Stimulated activated naive CD8-positive, alpha-beta T cell treated with anti-CD3 and anti-CD28 coated beads, Interleukin-15, Interleukin-2, amounts not matched to agents 100 ng/mL and 50 ng/mL, for 24 hours (primary cell): ENCODE data around the gene CMTM6.
"Not testable (repeated sequence)": the region's sequence is repeated elsewhere in the genome, so short reads cannot be mapped to it uniquely, and the experiment has no call there.

Experiments
- H3K27ac Mint-ChIP-seq: one replicate; pipeline ENCODE4 v1.8.0; 2021; ENCODE audit warnings: mild to moderate bottlenecking, mixed read lengths
- H3K27me3 Mint-ChIP-seq: one replicate; pipeline ENCODE4 v1.8.0; 2021; ENCODE audit warnings: mixed read lengths
- H3K36me3 Mint-ChIP-seq: one replicate; pipeline ENCODE4 v1.8.0; 2021; ENCODE audit warnings: low read depth, mixed read lengths
- H3K4me1 Mint-ChIP-seq: one replicate; pipeline ENCODE4 v1.8.0; 2021; ENCODE audit warnings: low read depth, mixed read lengths
- H3K4me3 Mint-ChIP-seq: one replicate; pipeline ENCODE4 v1.8.0; 2021; ENCODE audit warnings: mild to moderate bottlenecking, mixed read lengths
- H3K9me3 Mint-ChIP-seq: one replicate; pipeline ENCODE4 v1.8.0; 2021; ENCODE audit warnings: mixed read lengths

The CMTM6 gene

GRCh38 chr3:32450992-32451659 lies 51.5 kb downstream of the CMTM6 start:
- peaks cover 40% of the 10 kb centered on the region for H3K4me1 Mint-ChIP-seq
- peaks cover 4% of the 10 kb centered on the region for H3K9me3 Mint-ChIP-seq
- H3K36me3 Mint-ChIP-seq: peaks cover 48% of the 10 kb centered on the region
- H3K4me3 Mint-ChIP-seq: no peak overlapping the region
- no peaks in the 10 kb centered on the region for H3K27me3 Mint-ChIP-seq
- H3K27ac Mint-ChIP-seq: no peak overlapping the region

DNA sequence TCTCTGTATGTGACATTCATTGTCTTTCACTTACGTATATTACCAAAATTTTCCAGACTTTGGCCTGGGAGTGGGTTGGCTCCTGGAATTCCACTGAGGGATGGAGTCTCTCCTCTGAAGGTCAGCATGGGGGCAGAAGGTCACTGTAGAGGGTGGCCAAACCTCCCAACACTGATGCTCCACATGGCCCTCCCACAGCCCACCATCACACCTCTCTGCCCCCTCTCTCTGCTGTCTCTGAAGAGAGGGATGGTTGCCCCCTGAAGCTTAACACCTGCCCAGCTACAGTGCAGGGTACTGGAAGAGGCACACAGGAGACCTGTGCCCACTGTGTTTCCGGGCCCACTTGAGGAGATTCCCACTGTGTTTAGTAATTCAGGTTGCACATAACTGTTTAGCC lies 52.2 kb downstream of the CMTM6 start:
- peaks cover 38% of the 10 kb centered on the region for H3K4me1 Mint-ChIP-seq
- H3K27ac Mint-ChIP-seq: peak overlapping the region; percentile 24
- H3K9me3 Mint-ChIP-seq: peaks cover 4% of the 10 kb centered on the region
- H3K36me3 Mint-ChIP-seq: peaks cover 52% of the 10 kb centered on the region
- H3K4me3 Mint-ChIP-seq: no peak overlapping the region
- no peaks in the 10 kb centered on the region for H3K27me3 Mint-ChIP-seq

DNA sequence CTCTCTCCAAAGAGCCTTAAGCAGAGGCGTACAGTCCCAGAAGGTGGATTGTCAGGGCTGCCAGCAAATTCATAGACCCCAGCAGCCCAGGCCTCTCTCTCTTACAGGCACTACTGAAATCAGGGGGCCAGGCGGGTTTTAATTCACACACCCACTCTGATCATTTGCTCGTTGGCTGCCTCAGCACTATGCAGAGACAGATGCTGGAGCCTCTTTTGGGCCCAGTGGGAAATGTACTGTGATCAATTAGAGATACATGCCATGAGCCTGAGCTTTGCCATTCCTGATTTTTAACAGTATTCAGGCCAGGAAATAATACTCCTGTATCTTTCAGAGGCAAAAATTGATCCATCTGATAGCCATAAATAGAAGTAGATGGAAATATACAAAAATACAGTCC lies 53.0 kb downstream of the CMTM6 start:
- Mint-ChIP-seq H3K4me1 (peaks cover 36% of the 10 kb centered on the region), H3K4me3 (no peak overlapping the region), H3K36me3 (peaks cover 53% of the 10 kb centered on the region), H3K27ac (no peak overlapping the region), H3K9me3 (peaks cover 4% of the 10 kb centered on the region), H3K27me3 (no peaks in the 10 kb centered on the region)

- Mint-ChIP-seq H3K9me3 (peaks cover 4% of the 10 kb centered on the region), H3K36me3 (peaks cover 55% of the 10 kb centered on the region), H3K27me3 (no peaks in the 10 kb centered on the region), H3K4me3 (no peak overlapping the region), H3K4me1 (peaks cover 44% of the 10 kb centered on the region), H3K27ac (no peak overlapping the region)
Observed at GRCh38 chr3:32448686-32449474, 53.8 kb downstream of the CMTM6 start.

- H3K27ac Mint-ChIP-seq: no peak overlapping the region
- no peaks in the 10 kb centered on the region for H3K27me3 Mint-ChIP-seq
- H3K36me3 Mint-ChIP-seq: peaks cover 52% of the 10 kb centered on the region
- H3K9me3 Mint-ChIP-seq: peaks cover 4% of the 10 kb centered on the region
- no peak overlapping the region for H3K4me3 Mint-ChIP-seq
- peaks cover 54% of the 10 kb centered on the region for H3K4me1 Mint-ChIP-seq
Observed at GRCh38 chr3:32447865-32448400, 54.7 kb downstream of the CMTM6 start.

GRCh38 chr3:32443478-32443877 lies 59.2 kb downstream of the CMTM6 start:
- Mint-ChIP-seq H3K4me1 (peaks cover 89% of the 10 kb centered on the region), H3K36me3 (peaks cover 46% of the 10 kb centered on the region), H3K4me3 (peak overlapping the region; percentile 56), H3K27me3 (no peaks in the 10 kb centered on the region), H3K9me3 (peaks cover 4% of the 10 kb centered on the region), H3K27ac (peak overlapping the region; percentile 88)

GRCh38 chr3:32442766-32443165 lies 59.9 kb downstream of the CMTM6 start:
- Mint-ChIP-seq H3K36me3 (peaks cover 44% of the 10 kb centered on the region), H3K27me3 (no peaks in the 10 kb centered on the region), H3K4me3 (no peak overlapping the region), H3K27ac (peak overlapping the region; percentile 88), H3K4me1 (peaks cover 89% of the 10 kb centered on the region), H3K9me3 (peaks cover 4% of the 10 kb centered on the region)

GRCh38 chr3:32440611-32441350 lies 61.9 kb downstream of the CMTM6 start:
- Mint-ChIP-seq H3K4me3 (no peak overlapping the region), H3K4me1 (peaks cover 88% of the 10 kb centered on the region), H3K9me3 (no peaks in the 10 kb centered on the region), H3K36me3 (peaks cover 31% of the 10 kb centered on the region), H3K27me3 (no peaks in the 10 kb centered on the region), H3K27ac (peak overlapping the region; percentile 48)

GRCh38 chr3:32439421-32439820 lies 63.2 kb downstream of the CMTM6 start:
- peaks cover 97% of the 10 kb centered on the region for H3K4me1 Mint-ChIP-seq
- H3K36me3 Mint-ChIP-seq: peaks cover 25% of the 10 kb centered on the region
- peak overlapping the region; percentile 83 for H3K27ac Mint-ChIP-seq
- not testable (repeated sequence) for H3K27me3 Mint-ChIP-seq, H3K9me3 Mint-ChIP-seq
- peak overlapping the region; percentile 62 for H3K4me3 Mint-ChIP-seq

GRCh38 chr3:32438596-32439344 lies 63.9 kb downstream of the CMTM6 start:
- no peaks in the 10 kb centered on the region for H3K27me3 Mint-ChIP-seq
- H3K4me1 Mint-ChIP-seq: peaks cover 92% of the 10 kb centered on the region
- H3K27ac Mint-ChIP-seq: peak overlapping the region; percentile 83
- peaks cover 20% of the 10 kb centered on the region for H3K36me3 Mint-ChIP-seq
- no peaks in the 10 kb centered on the region for H3K9me3 Mint-ChIP-seq
- H3K4me3 Mint-ChIP-seq: peak overlapping the region; percentile 62

DNA sequence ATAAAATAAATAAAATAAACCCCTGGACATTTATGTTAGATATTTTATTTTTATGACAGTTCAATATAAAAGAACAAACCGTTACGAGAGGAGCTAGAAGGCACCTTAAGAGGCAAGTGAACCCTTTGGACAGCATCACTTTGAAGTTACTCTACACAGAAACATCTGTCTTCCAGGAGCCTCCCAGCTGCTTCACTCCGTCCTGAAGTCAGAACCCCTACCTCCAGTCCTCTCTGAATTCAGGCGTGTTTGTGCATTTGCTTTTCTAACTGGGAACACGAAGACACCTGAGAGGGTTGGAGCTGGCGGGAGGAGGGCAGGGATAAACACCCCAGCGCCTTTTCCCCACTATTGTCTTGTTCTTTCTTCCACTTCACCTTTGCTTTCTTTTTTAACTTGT lies 64.8 kb downstream of the CMTM6 start:
- peaks cover 92% of the 10 kb centered on the region for H3K4me1 Mint-ChIP-seq
- H3K27ac Mint-ChIP-seq: peak overlapping the region; percentile 32
- peaks cover 15% of the 10 kb centered on the region for H3K36me3 Mint-ChIP-seq
- no peaks in the 10 kb centered on the region for H3K9me3 Mint-ChIP-seq
- H3K27me3 Mint-ChIP-seq: no peaks in the 10 kb centered on the region
- no peak overlapping the region for H3K4me3 Mint-ChIP-seq

GRCh38 chr3:32436816-32437189 lies 65.8 kb downstream of the CMTM6 start:
- H3K27me3 Mint-ChIP-seq: no peaks in the 10 kb centered on the region
- H3K4me1 Mint-ChIP-seq: peaks cover 92% of the 10 kb centered on the region
- no peak overlapping the region for H3K4me3 Mint-ChIP-seq

DNA sequence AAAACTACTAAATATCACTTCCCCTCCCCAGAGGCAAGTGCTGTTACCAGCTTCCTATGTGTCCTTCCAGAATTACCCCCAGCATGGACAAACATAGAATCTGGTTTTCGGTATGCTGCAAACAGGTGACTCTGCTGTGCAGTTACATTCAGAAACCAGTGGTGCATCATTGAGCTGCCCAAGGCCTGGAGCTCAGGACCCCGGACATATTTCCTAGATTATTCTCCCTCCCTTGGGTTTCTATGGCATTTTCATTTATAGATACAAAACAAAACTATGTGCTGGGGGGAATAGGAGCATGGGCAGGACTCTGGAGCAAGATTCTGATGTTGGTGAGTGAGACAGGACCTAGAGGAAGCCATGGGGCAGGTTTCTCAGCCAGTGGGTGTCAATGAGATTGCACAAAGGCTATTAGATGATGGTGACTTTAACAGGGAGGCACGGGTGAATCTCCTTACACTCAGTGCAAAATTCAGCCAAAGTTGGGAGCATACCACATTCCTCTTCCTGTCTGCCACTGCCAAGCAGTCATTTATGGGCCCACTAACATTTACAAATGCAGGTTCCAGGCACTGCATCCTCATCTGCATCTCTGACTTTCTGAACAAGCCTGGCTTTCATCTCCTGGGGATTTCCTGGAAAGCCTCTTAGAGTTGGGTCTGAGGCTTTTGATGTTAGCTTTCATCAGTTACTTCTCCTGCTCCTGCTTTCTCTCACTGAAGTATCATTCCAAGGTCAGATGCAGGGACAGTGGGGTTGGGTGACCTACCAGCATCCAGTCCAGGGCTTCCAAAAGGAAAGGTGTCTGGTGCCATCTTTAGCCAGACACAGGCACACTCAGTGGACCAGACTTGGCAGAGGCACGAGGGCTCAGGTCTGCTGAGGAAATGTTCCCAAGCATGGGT lies 66.5 kb downstream of the CMTM6 start:
- Mint-ChIP-seq H3K27me3 (no peaks in the 10 kb centered on the region), H3K4me3 (no peak overlapping the region), H3K9me3 (no peaks in the 10 kb centered on the region), H3K27ac (peak overlapping the region; percentile 82), H3K36me3 (peaks cover under 1% of the 10 kb centered on the region), H3K4me1 (peaks cover 92% of the 10 kb centered on the region)

More at GRCh38 chr3:32436816-32437189, 65.8 kb downstream of the CMTM6 start:
- peak overlapping the region; percentile 82 for H3K27ac Mint-ChIP-seq
- peaks cover 4% of the 10 kb centered on the region for H3K36me3 Mint-ChIP-seq
- H3K9me3 Mint-ChIP-seq: no peaks in the 10 kb centered on the region
